ENCODE measurements around the gene SI.

The SI gene

DNA sequence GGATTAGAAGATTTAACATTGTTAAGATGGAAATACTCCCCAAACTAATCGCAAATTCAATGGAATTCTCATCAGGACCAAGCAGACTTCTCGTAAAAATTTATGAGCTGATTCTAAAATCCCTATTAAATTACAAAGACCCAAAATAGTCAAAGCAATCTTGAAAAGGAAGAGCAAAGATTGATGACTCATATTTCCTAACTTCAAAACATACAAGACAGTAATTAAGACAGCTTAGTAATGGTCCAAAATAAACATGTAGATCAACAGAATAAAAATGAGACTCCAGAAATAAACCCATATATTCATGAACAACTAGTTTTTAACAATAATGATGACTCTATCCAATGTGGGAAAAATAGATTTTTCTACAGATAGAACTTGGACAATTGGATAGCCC, 148.7 kb downstream of the SI start:
- H3K4me3 Mint-ChIP-seq, result no peak overlapping the region
- H3K4me1 Mint-ChIP-seq (ENCODE audit: low read depth), result no peaks in the 10 kb centered on the region
- no peaks in the 10 kb centered on the region for H3K36me3 Mint-ChIP-seq (ENCODE audit: low read depth)
- H3K9me3 Mint-ChIP-seq, result peaks cover 11% of the 10 kb centered on the region
- H3K27me3 Mint-ChIP-seq (ENCODE audit: low read depth), result no peaks in the 10 kb centered on the region
- no peak overlapping the region for H3K27ac Mint-ChIP-seq
